HPDE6-E6E7 (cell line): ENCODE results near the gene GLT8D1.
A peak's percentile ranks its signal among the peaks of the same experiment; 100 is the strongest.
"Not testable (repeated sequence)": the region's sequence is repeated elsewhere in the genome, so short reads cannot be mapped to it uniquely, and the experiment has no call there.

Source experiments
- DNase-seq: peaks from one replicate; pipeline ENCODE4 v3.0.0; 2011; ENCODE audit warnings: missing footprints; ENCODE audit errors: extremely low spot score

GLT8D1 gene

DNA sequence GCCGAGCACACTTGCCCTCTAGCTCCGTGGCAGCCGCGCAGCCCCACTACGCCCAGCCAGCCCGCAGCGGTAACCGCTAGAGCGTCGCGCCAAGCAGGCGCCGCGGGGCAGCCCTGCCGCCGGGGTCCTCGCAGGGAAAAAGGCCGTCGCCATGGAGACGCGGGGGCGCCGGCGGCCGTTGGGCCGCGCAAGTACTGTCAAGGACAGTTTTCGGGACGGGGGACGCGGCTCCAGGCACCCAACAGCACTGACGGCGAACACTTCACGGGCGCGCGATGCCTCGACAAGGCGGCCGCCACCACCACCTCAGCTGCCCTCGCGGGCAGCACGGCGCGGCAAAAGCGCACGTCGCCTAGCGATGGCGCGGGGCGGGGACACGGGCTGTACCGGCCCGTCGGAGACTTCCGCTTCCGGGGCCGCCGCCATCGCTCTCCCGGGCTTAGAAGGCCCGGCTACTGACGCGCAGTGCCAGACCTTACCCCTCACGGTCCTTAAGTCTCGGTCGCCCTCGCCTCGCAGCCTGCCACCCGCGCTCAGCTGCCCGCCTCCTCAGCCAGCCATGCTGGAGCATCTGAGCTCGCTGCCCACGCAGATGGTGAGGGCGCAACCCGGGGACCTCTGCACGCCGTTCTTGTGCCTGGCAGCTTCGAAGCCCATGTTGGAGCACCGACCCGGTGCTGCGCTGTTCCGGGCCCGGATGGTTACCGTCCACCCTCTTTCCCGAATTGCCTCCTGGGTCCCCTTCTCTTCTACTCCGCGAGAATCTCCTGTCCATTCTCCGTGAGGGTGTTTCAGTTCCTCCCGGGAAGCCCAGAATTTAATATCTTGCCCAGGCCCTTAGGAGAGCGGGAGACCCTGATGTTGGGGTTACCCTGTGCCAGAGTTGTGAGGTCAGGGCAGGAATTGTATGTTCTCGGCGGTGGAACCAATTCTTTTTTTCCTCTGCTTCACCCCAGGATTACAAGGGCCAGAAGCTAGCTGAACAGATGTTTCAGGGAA, at the start of gene GLT8D1, which contains the start of gene SPCS1:
TSS of gene GLT8D1 (minus strand) at position 104 of the 999 bp plus-strand sequence. CDS start 5,331 bp downstream, outside the sequence.
TSS of gene SPCS1 (plus strand) at position 419 of the 999 bp plus-strand sequence. CDS start at position 560, 141 bp downstream.
- DNase-seq = peak; percentile 37

DNA sequence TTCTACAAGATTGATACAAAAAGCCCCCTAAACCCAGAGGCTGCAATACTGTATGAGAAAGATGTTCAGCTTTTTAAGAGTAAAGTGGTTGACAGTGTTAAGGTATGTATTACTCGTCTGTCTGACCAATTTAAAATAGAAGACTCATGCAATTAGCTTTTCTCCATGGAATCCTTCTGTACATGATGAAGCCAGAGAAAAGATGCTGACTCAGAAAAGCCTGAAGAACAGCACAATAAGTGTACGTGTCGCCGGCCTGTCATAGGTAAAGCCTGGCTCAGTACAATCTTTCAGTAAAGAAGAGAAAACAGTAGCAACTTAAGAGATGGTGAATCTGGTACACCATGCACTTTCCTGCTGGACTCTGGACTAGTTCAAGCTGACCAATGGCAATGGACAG, 48.8 kb upstream of the GLT8D1 start:
- no peak for DNase-seq

DNA sequence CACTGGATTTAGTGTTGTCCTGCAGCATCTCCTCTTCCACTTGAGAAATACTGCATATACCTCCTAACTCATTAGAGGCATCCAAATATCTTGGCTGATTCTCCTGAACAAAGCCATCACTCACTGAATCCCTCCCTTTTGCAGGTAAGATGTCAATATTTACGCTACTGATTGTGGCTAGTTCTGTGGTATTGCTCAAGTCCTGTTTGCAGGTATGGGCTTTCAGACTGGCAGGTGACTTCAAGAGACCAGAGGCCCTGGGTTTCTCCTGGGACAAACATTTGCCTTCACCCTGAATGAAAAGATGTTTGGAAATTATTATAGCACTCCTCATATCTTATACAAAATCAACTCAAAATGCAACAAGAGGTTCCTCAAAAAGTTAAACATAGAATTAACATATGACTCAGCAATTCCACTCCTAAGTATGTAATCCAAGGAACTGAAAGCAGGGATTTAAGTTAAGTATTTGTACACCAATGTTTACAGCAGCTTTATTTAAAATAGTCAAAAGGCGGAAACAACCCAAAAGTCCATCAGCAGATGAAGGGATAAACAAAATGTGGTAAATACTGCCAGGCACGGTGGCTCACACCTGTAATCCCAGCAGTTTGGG, 46.6 kb upstream of the GLT8D1 start:
- no peak for DNase-seq

GRCh38 chr3:52743721-52744120, 38.1 kb upstream of the GLT8D1 start:
- DNase-seq = no peak

- DNase-seq = no peak
These were observed 37.6 kb upstream of the GLT8D1 start for GRCh38 chr3:52743152-52743551.

DNA sequence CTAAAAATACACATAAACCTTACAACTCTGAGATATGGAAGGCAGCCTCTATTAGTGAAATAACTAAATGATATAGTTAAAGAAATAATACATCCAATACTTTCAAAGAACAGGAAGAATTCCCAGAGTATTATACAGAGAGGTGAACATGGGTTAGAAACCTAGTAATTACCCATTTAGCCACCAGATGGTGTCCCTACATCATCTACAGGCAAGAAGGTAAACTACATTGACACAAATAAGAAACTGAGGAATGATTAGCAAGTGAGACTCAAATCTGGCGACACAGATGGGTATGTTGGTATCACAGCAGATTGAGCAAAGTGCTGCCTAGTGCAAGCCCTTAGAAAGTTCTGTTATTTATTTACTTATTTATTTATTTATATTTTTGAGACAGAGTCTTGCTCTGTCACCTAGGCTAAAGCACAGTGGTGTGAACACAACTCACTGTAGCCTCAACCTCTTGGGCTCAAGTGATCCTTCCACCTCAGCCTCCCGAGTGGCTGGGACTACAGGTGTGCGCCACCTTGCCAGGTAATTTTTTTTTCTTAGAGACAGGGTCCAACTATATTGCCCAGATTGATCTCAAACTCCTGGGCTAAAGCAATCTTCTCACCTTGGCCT, 36.9 kb upstream of the GLT8D1 start:
- DNase-seq = peak; percentile 1

GRCh38 chr3:52739730-52740129, 34.1 kb upstream of the GLT8D1 start:
- DNase-seq = no peak

GRCh38 chr3:52733256-52733891, 27.8 kb upstream of the GLT8D1 start:
- DNase-seq = no peak

- DNase-seq = no peak
These were observed 26.0 kb upstream of the GLT8D1 start for GRCh38 chr3:52731590-52731989.

DNA sequence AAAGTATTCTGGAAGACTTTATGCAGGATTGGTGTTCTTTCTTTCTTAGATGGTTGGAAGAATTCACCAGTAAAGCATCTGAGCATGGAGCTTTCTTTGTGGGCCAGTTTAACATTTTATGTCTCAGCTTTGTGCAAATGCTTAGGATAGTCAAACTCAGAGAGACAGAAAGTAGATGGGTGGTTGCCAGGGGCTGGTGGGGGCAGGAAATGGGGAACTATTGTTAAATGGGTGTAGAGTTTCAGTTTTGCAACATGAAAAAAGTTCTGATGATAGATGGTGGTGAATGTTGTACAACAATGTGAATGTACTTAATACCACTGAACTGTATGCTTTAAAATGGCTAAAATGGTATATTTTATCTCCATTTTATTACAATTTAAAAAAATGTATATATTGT, 25.1 kb upstream of the GLT8D1 start:
- no peak for DNase-seq

DNA sequence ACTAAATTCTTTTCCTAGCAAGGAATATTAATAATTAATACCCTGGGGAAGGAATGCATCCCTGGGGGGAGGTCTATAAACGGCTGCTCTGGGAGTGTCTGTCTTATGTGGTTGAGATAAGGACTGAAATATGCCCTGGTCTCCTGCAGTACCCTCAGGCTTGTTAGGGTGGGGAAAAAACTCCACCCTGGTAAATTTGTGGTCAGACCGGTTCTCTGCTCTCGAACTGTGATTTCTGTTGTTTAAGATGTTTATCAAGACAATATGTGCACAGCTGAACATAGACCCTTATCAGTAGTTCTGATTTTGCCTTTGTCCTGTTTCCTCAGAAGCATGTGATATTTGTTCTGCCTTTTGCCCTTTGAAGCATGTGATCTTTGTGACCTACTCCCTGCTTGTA, 23.2 kb upstream of the GLT8D1 start:
- not testable (repeated sequence) for DNase-seq

DNA sequence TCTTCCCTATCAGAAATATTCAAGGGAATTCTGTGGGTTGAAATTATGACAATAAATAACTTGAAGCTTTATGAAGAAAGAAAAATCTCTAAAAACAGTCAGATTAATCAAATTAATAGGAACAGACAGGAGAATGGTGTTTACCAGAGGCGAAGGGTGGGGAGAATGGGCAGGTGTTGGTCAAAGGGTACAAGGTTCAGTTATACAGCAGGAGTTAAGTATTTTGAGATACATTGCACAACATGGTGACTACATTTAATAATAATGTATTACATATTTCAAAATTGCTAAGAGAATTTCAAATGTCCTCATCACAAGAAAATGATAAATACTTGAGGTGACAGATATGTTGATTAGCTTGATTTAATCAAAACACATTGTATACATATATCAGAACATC, 18.9 kb upstream of the GLT8D1 start:
- DNase-seq = no peak

DNA sequence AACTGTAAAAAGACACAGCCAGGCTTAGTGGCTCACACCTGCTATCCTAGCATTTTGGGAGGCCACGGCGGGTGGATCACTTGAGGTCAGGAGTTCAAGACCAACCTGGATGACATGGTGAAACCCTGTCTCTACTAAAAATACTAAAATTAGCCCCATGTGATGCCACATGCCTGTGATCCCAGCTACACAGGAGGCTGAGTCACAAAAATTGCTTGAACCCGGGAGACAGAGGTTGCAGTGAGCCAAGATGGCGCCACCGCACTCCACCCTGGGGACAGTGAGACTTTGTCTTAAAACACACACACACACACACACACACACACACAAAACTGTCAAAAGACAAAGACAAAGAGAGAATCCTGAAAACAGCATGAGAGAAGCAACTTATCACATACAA, 18.3 kb upstream of the GLT8D1 start:
- DNase-seq = no peak

DNA sequence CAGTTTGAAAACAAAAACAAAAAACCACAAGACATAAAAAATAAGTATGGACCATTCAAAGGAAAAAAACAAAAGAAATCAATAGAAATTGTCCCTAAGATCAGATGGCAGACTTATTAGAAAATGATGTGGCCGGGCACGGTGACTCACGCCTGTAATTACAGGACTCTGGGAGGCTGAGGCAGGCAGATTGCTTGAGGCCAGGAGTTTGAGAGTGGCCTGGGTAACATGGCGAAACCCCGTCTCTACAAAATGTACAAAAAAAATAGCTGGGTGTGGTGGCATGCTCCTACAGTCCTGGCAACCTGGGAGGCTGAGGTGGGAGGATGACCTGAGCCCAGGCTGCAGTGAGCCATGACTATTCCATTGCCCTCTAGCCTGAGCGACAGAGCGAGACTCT, 16.9 kb upstream of the GLT8D1 start:
- DNase-seq = no peak

DNA sequence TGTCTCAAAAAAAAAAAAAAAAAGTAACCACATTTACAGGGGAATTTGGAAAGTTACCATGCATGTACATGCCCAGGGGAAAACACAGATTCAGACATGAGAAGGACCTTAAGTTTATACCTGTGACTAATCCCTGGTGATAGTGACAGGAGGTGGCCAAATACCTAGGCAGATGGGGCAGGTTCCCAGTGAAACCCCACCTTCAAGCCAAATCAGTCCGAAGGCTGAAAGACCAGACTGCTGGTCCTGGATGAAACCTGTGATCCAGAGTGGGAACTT, 16.1 kb upstream of the GLT8D1 start:
- no peak for DNase-seq

- no peak for DNase-seq
These were observed 15.6 kb upstream of the GLT8D1 start for GRCh38 chr3:52721002-52721729.

DNA sequence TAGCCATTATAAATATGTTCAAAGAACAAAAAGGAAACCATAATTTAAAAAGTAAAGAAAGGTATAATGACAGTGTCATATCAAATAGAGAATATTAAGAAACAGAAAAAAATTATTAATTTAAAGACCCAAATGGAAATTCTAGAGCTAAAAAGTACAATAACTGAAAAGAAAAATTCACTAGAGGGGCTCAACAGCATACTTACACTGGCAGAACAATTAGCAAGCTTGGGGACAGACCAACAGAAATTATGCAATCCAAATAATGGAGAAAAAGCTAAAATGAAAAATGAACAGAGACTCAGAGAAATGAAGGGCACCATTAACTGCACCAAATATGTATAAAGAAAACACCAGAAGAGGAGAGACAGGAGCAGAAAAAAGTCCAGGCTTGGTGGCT, 14.0 kb upstream of the GLT8D1 start:
- DNase-seq = no peak

GRCh38 chr3:52715714-52716305, 10.2 kb upstream of the GLT8D1 start:
- DNase-seq = no peak

GRCh38 chr3:52714335-52715302, 9.0 kb upstream of the GLT8D1 start:
- no peak for DNase-seq
